ENCODE data around the gene RNF113B.

DNA sequence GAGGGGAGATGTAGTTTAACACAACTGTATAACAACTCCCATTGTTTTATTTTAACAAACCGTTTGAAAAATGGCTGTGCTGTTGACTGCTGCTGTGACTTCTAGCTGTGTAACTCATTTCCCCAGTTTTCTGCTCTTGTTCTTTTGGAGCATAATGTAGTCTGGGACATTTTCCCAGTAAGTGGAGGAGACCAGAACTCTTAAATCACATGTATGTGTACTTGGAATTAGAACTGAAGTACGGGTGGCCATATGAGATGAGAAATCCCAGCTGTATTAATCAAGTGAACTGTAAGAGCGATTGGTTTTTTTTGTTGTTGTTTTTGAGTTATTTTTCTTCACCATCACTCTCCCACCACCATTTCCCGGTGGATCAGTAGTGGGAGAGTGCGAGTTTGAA, 49.4 kb upstream of the RNF113B start:
- TF ChIP-seq, protein P1, sequence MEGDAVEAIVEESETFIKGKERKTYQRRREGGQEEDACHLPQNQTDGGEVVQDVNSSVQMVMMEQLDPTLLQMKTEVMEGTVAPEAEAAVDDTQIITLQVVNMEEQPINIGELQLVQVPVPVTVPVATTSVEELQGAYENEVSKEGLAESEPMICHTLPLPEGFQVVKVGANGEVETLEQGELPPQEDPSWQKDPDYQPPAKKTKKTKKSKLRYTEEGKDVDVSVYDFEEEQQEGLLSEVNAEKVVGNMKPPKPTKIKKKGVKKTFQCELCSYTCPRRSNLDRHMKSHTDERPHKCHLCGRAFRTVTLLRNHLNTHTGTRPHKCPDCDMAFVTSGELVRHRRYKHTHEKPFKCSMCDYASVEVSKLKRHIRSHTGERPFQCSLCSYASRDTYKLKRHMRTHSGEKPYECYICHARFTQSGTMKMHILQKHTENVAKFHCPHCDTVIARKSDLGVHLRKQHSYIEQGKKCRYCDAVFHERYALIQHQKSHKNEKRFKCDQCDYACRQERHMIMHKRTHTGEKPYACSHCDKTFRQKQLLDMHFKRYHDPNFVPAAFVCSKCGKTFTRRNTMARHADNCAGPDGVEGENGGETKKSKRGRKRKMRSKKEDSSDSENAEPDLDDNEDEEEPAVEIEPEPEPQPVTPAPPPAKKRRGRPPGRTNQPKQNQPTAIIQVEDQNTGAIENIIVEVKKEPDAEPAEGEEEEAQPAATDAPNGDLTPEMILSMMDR (IDR thresholded peaks at IDR 0.05): no peak
- no peak for TF ChIP-seq EZH2phosphoT487 (IDR thresholded peaks at IDR 0.05)
